Trophoblast cell (in vitro differentiated cells and primary cell): ENCODE data around the gene DPP9.

Experiments
- DNase-seq, 2 donors: peaks; one replicate each; pipeline ENCODE4 v3.0.0-alpha.2; 2016
- H2AFZ ChIP-seq: 2 replicates; pipeline ENCODE4 v1.6.1; 2013; ENCODE audit warnings: low read length, moderate library complexity, mild to moderate bottlenecking; ENCODE audit not compliant: insufficient read depth, poor library complexity
- H2AK5ac ChIP-seq: 2 replicates; pipeline ENCODE4 v1.6.1; 2013; ENCODE audit warnings: mild to moderate bottlenecking, low read length
- H2BK120ac ChIP-seq: 2 replicates; pipeline ENCODE4 v1.6.1; 2013; ENCODE audit warnings: low read length, mild to moderate bottlenecking, moderate library complexity; ENCODE audit not compliant: insufficient read depth, poor library complexity
- H2BK12ac ChIP-seq: 2 replicates; pipeline ENCODE4 v1.6.1; 2013; ENCODE audit warnings: mild to moderate bottlenecking, low read length, moderate library complexity
- H2BK5ac ChIP-seq: 2 replicates; pipeline ENCODE4 v1.6.1; 2013; ENCODE audit warnings: low read length, low read depth, moderate library complexity, mild to moderate bottlenecking; ENCODE audit not compliant: poor library complexity
- H3K14ac ChIP-seq: 2 replicates; pipeline ENCODE4 v1.6.1; 2013; ENCODE audit warnings: mild to moderate bottlenecking, low read length
- H3K18ac ChIP-seq: 2 replicates; pipeline ENCODE4 v1.6.1; 2013; ENCODE audit warnings: mild to moderate bottlenecking, low read length
- H3K23ac ChIP-seq: 2 replicates; pipeline ENCODE4 v1.6.1; 2013; ENCODE audit warnings: low read length
- H3K27ac ChIP-seq: 2 replicates; pipeline ENCODE4 v1.5.1; 2013; ENCODE audit warnings: low read depth, mild to moderate bottlenecking, inconsistent platforms, low read length, moderate library complexity
- H3K27me3 ChIP-seq: 2 replicates; pipeline ENCODE4 v1.6.1; 2013; ENCODE audit warnings: inconsistent platforms, mild to moderate bottlenecking, low read length, moderate library complexity; ENCODE audit not compliant: insufficient read depth
- H3K36me3 ChIP-seq, 2 experiments: 1 replicate in 1 of 2; 2 replicates in 1 of 2; pipeline ENCODE4 v1.6.1; 2013; ENCODE audit warnings: low read length in 2 of 2, mild to moderate bottlenecking in 2 of 2, moderate library complexity in 1 of 2; ENCODE audit not compliant: insufficient read depth in 2 of 2, control insufficient read depth in 1 of 2
- H3K4ac ChIP-seq: 2 replicates; pipeline ENCODE4 v1.6.1; 2013; ENCODE audit warnings: low read depth, mild to moderate bottlenecking, low read length, moderate library complexity
- H3K4me1 ChIP-seq, 2 experiments: 1 replicate in 1 of 2; 2 replicates in 1 of 2; pipeline ENCODE4 v1.6.1; 2013; ENCODE audit warnings: low read length in 2 of 2, mild to moderate bottlenecking in 2 of 2, moderate library complexity in 1 of 2; ENCODE audit not compliant: insufficient read depth in 2 of 2, control insufficient read depth in 1 of 2
- H3K4me2 ChIP-seq: 2 replicates; pipeline ENCODE4 v1.6.1; 2013; ENCODE audit warnings: inconsistent platforms, mild to moderate bottlenecking, low read length, moderate library complexity
- H3K4me3 ChIP-seq: 2 replicates; pipeline ENCODE4 v1.5.1; 2013; ENCODE audit warnings: mild to moderate bottlenecking, low read depth, low read length, inconsistent platforms
- H3K79me1 ChIP-seq: one replicate; pipeline ENCODE4 v1.6.1; 2013; ENCODE audit warnings: low read length
- H3K79me2 ChIP-seq: 2 replicates; pipeline ENCODE4 v1.6.1; 2013; ENCODE audit warnings: low read length, mild to moderate bottlenecking; ENCODE audit not compliant: control insufficient read depth, insufficient read depth, poor library complexity
- H3K9ac ChIP-seq: 2 replicates; pipeline ENCODE4 v1.6.1; 2013; ENCODE audit warnings: mild to moderate bottlenecking, low read length
- H3K9me3 ChIP-seq: 2 replicates; pipeline ENCODE4 v1.6.1; 2013; ENCODE audit warnings: low read depth, mild to moderate bottlenecking, control low read depth, inconsistent platforms, low read length; ENCODE audit not compliant: insufficient read depth
- H4K12ac ChIP-seq: 2 replicates; pipeline ENCODE4 v1.6.1; 2013; ENCODE audit warnings: low read depth, mild to moderate bottlenecking, low read length, moderate library complexity
- H4K8ac ChIP-seq: 2 replicates; pipeline ENCODE4 v1.6.1; 2013; ENCODE audit warnings: low read depth, mild to moderate bottlenecking, low read length, moderate library complexity
- H4K91ac ChIP-seq: one replicate; pipeline ENCODE4 v1.6.1; 2013; ENCODE audit warnings: low read depth, mild to moderate bottlenecking, low read length, moderate library complexity
- WGBS: extraction: QIAGEN DNeasy Blood & Tissue Kit; methylation state at CpG from one replicate; pipeline ENCODE4 v1.1.7; 2013; ENCODE audit warnings: missing lambda C conversion rate; ENCODE audit not compliant: insufficient read length, insufficient coverage; ENCODE audit errors: extremely low coverage; 5-methylcytosine and 5-hydroxymethylcytosine counted together

DPP9 gene

DNA sequence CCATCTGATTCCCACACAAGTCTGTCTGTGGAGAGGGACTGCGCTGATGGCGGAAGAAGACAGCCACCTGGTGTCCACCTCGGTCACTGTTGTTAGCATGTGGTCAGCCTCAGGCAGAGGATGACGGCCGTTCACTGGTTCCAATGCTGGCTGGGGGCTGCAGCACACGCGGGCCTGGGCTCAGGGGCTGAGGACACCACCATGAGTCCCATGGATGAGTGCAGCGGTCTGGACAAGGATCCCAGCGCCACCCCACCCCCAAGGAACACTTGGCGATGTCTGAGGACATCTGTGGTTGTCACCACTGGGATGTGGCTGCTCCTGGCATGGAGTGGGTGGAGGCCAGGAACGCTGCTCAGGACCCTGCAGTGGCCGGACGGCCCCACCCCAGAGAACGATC, 10.9 kb downstream of the DPP9 start:
- no peak overlapping the region for H3K4ac ChIP-seq
- no peak overlapping the region for H3K4me2 ChIP-seq
- no CpG with 5 or more reads among the region's 14 CpGs for WGBS
- H3K23ac ChIP-seq: no peak overlapping the region
- H3K27me3 ChIP-seq: no peaks in the 10 kb centered on the region
- H3K9me3 ChIP-seq: peaks cover 2% of the 10 kb centered on the region
- DNase-seq: peak; percentile 41 to 51
- H4K91ac ChIP-seq: no peak overlapping the region
- H4K8ac ChIP-seq: no peak overlapping the region
- H3K4me1 ChIP-seq: no peaks in the 10 kb centered on the region
- H2AK5ac ChIP-seq: no peak overlapping the region
- H3K79me1 ChIP-seq: no peaks in the 10 kb centered on the region
- H3K79me2 ChIP-seq: no peaks in the 10 kb centered on the region
- no peak overlapping the region for H3K18ac ChIP-seq
- no peak overlapping the region for H3K9ac ChIP-seq
- no peak overlapping the region for H3K4me3 ChIP-seq
- no peak overlapping the region for H2BK5ac ChIP-seq
- no peak overlapping the region for H2AFZ ChIP-seq
- H2BK120ac ChIP-seq: no peak overlapping the region
- no peak overlapping the region for H3K27ac ChIP-seq
- H4K12ac ChIP-seq: no peak overlapping the region
- peaks cover 76 to 78% of the 10 kb centered on the region in 2 experiments for H3K36me3 ChIP-seq
- H3K14ac ChIP-seq: no peak overlapping the region
- H2BK12ac ChIP-seq: no peak overlapping the region

- H3K9me3 ChIP-seq: peaks cover 2% of the 10 kb centered on the region
- no peak overlapping the region for H3K4me3 ChIP-seq
- H3K14ac ChIP-seq: no peak overlapping the region
- H3K23ac ChIP-seq: no peak overlapping the region
- H3K27me3 ChIP-seq: no peaks in the 10 kb centered on the region
- no peak overlapping the region for H2BK5ac ChIP-seq
- no peak overlapping the region for H2BK120ac ChIP-seq
- H3K4me1 ChIP-seq: no peaks in the 10 kb centered on the region
- H3K18ac ChIP-seq: no peak overlapping the region
- no peak overlapping the region for H3K27ac ChIP-seq
- WGBS: no CpG with 5 or more reads among the region's 8 CpGs
- H2AK5ac ChIP-seq: no peak overlapping the region
- no peak overlapping the region for H2BK12ac ChIP-seq
- H3K4ac ChIP-seq: no peak overlapping the region
- H3K36me3 ChIP-seq: peaks cover 70 to 76% of the 10 kb centered on the region in 2 experiments
- no peaks in the 10 kb centered on the region for H3K79me2 ChIP-seq
- DNase-seq: no peak
- H4K8ac ChIP-seq: no peak overlapping the region
- H3K79me1 ChIP-seq: no peaks in the 10 kb centered on the region
- no peak overlapping the region for H4K91ac ChIP-seq
- no peak overlapping the region for H3K4me2 ChIP-seq
- no peak overlapping the region for H2AFZ ChIP-seq
- H3K9ac ChIP-seq: no peak overlapping the region
- H4K12ac ChIP-seq: no peak overlapping the region
Observed at GRCh38 chr19:4711211-4711610, 12.4 kb downstream of the DPP9 start.

DNA sequence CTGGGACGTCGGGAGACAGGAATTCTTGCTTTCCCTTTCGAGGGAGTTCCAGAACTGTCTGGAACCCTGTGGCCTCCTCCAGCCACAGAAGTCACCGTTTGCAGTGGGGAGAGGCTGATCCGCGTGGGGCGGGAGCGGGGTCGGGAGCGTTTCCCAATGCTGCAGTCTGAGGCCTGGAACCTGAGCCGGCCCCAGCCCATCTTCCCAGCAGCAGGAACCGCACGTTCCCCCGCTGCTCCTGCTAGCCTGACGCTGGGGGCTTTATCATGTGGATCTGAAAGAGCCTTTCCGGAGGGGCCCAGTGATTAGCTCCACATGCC, 13.4 kb downstream of the DPP9 start:
- no peak overlapping the region for H4K12ac ChIP-seq
- no peak overlapping the region for H2BK12ac ChIP-seq
- peaks cover 2% of the 10 kb centered on the region for H3K9me3 ChIP-seq
- H3K27me3 ChIP-seq: no peaks in the 10 kb centered on the region
- H4K8ac ChIP-seq: no peak overlapping the region
- H3K27ac ChIP-seq: no peak overlapping the region
- H3K9ac ChIP-seq: no peak overlapping the region
- no peak overlapping the region for H3K4me2 ChIP-seq
- no peak overlapping the region for H3K4ac ChIP-seq
- H2BK5ac ChIP-seq: no peak overlapping the region
- H3K14ac ChIP-seq: no peak overlapping the region
- WGBS: no CpG with 5 or more reads among the region's 16 CpGs
- no peaks in the 10 kb centered on the region for H3K79me2 ChIP-seq
- no peak overlapping the region for H3K4me3 ChIP-seq
- no peak overlapping the region for H2AFZ ChIP-seq
- H2AK5ac ChIP-seq: no peak overlapping the region
- H2BK120ac ChIP-seq: no peak overlapping the region
- H3K18ac ChIP-seq: no peak overlapping the region
- H4K91ac ChIP-seq: no peak overlapping the region
- peaks cover 67 to 73% of the 10 kb centered on the region in 2 experiments for H3K36me3 ChIP-seq
- H3K79me1 ChIP-seq: no peaks in the 10 kb centered on the region
- no peaks in the 10 kb centered on the region for H3K4me1 ChIP-seq
- no peak for DNase-seq
- no peak overlapping the region for H3K23ac ChIP-seq

- peak in 1 of 2 donors; percentile 62 for DNase-seq
- Histone ChIP-seq H2BK120ac (no peak overlapping the region), H2AK5ac (no peak overlapping the region), H2AFZ (no peak overlapping the region), H4K91ac (no peak overlapping the region), H3K36me3 (peaks cover 69 to 70% of the 10 kb centered on the region in 2 experiments), H3K23ac (no peak overlapping the region), H3K4me1 (no peaks in the 10 kb centered on the region), H4K8ac (no peak overlapping the region), H3K9me3 (peaks cover 2% of the 10 kb centered on the region), H2BK5ac (no peak overlapping the region), H4K12ac (no peak overlapping the region), H3K18ac (no peak overlapping the region), H3K27ac (no peak overlapping the region), H3K79me1 (no peaks in the 10 kb centered on the region), H2BK12ac (no peak overlapping the region), H3K4ac (no peak overlapping the region), H3K9ac (no peak overlapping the region), H3K4me2 (no peak overlapping the region), H3K14ac (no peak overlapping the region), H3K4me3 (no peak overlapping the region), H3K79me2 (no peaks in the 10 kb centered on the region), H3K27me3 (no peaks in the 10 kb centered on the region)
- no CpG with 5 or more reads among the region's 20 CpGs for WGBS
Observed at GRCh38 chr19:4709440-4710280, 14.0 kb downstream of the DPP9 start.
